ENCODE data around the gene CRB2.

CRB2 gene

GRCh38 chr9:123348317-123348992 lies 7.5 kb upstream of the CRB2 start:
- DNase-seq, result no peak

GRCh38 chr9:123349033-123349432 lies 7.0 kb upstream of the CRB2 start:
- no peak for DNase-seq

GRCh38 chr9:123349691-123350480 lies 6.1 kb upstream of the CRB2 start:
- DNase-seq, result peak; percentile 83

- no peak for DNase-seq
Measured at GRCh38 chr9:123350590-123351310, 5.2 kb upstream of the CRB2 start.

- DNase-seq, result no peak
Measured at GRCh38 chr9:123353041-123353440, 3.0 kb upstream of the CRB2 start.

- DNase-seq, result peak; percentile 86
Measured at GRCh38 chr9:123353984-123354591, 1.9 kb upstream of the CRB2 start.

- no peak for DNase-seq
Measured at GRCh38 chr9:123354806-123355508, 1.0 kb upstream of the CRB2 start.

- no peak for DNase-seq
Measured at GRCh38 chr9:123356851-123357742, 1.1 kb downstream of the CRB2 start.

- DNase-seq, result no peak
Measured at GRCh38 chr9:123357743-123358059, 1.7 kb downstream of the CRB2 start.

- no peak for DNase-seq
Measured at GRCh38 chr9:123358181-123358905, 2.3 kb downstream of the CRB2 start.

- no peak for DNase-seq
Measured at GRCh38 chr9:123359106-123359505, 3.1 kb downstream of the CRB2 start.

GRCh38 chr9:123359546-123359945 lies 3.5 kb downstream of the CRB2 start:
- no peak for DNase-seq

- DNase-seq, result peak; percentile 74
Measured at GRCh38 chr9:123360161-123361085, 4.4 kb downstream of the CRB2 start.

- no peak for DNase-seq
Measured at GRCh38 chr9:123361086-123361730, 5.2 kb downstream of the CRB2 start.

- no peak for DNase-seq
Measured at GRCh38 chr9:123361731-123362510, 5.9 kb downstream of the CRB2 start.

GRCh38 chr9:123362856-123363255 lies 6.9 kb downstream of the CRB2 start:
- no peak for DNase-seq

- no peak for DNase-seq
Measured at GRCh38 chr9:123364241-123364824, 8.3 kb downstream of the CRB2 start.

GRCh38 chr9:123365287-123365880 lies 9.4 kb downstream of the CRB2 start:
- DNase-seq, result no peak

All from activated CD8-positive, alpha-beta memory T cell treated with anti-CD3 and anti-CD28 coated beads, Interleukin-2, amount 50 U/mL, for 48 hours (primary cell).